Measurements from ENCODE around the gene CDK10.
"Not testable (repeated sequence)": the region's sequence is repeated elsewhere in the genome, so short reads cannot be mapped to it uniquely, and the experiment has no call there.

The CDK10 gene

DNA sequence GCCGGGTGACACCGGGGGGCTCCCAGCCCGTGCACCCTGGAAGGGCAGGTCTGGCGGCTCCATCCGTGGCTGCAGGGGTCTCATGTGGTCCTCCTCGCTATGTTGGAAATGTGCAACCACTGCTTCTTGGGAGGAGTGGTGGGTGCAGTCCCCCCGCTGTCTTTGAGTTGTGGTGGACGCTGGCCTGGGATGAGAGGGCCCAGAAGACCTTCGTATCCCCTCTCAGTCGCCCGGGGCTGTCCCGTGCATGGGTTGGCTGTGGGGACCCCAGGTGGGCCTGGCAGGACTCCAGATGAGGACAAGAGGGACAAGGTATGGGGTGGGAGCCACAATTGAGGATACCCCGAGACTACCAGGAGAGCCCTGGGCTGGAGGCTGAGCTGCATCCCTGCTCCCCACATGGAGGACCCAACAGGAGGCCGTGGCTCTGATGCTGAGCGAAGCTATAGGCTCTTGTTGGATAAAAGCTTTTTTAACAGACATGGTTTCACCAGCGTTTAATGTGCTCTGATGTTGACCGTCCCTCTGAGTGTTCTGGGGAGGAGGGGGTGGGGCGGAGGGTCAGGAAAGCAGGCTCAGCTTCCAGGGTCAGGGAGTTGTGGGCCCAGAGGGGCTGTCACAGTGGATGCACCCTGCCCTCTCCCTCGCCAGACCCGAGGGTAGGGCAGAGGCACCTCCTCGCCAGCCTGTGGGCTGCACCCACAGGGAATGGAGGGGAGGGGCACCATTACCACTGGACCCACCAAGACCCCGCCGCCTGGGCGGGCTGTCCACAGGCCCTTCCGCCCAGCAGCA lies 9.6 kb downstream of the CDK10 start:
- no peak for DNase-seq (ENCODE audit: low spot score)

DNA sequence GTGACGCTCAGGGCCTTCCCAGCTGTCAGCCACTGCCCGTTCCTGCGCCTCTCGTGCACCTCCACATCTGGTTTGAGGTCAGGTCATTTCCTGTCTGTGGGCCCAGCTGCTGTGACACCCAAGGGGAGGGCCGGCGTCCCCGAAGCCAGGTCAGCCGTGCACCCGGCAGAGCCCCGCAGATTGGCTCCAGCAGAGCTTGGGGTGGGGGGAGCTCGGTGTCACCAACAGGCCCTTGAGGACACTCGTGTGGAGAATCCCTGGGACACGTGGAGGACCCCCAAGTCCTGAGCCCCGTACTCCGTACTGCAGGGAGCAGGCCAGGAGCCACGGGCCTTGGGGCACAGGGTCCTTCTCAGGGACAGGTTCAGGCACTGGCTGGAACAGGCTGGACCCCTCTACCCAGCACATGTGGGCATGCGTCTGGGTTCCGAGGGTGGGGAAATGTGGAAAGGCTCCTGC lies 10.2 kb downstream of the CDK10 start:
- DNase-seq (ENCODE audit: low spot score) = no peak

DNA sequence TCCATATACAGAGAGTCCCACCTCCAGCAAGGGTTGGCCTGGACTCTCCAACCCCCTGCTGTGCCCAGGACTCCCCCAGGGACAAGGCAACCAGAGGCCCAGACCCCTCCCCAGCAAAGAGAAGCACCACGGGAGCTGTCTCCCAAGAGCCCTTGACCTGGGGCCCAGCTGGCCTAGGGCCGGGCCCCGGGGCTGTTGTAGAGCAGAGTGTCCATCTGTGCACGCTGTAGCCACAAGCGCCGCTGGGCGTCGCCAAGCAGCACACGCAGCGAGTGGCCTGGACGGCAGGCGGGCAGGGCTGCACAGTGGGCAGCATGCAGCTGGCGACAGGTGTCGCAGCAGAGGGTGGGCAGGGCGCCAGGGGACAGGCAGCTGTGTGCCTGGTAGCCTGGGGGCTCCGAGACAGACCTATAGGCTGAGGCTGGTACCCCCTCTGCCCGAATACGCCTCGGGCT lies 10.7 kb downstream of the CDK10 start:
- no peak for DNase-seq (ENCODE audit: low spot score)

DNA sequence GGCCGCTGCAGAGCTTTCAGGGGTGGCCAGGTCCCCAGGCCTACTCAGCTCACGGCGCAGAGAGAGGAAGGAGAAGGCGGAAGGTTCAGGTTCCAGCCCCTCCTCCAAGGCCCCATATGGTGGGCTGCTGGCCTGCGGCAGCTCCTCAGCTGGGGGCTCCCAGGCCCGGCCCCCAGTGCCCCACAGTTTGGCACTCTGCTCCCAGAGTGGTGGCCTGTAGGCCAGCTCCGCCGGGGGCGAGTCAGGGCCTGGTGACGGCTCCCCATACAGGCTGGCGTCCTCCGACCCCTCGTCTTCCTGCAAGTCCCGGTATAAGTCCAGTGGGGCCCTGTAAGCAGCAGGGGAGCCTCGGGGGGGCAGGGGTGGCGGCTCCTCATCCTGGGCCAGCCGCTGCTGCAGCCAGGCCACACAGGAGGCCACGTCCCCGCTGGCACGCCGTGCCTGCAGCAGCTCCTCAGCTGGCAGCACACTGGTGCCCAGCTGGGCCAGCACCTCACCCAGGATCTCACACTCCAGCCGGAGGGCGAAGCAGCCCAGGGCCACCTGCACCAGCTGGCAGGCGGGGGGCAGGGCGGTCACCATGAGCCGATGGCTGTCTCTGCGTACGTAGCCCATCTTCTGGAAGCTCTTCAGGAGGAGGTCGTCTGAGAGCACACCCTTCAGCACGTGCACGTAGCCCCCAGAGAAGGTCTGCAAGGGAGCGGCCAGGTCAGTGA lies 11.3 kb downstream of the CDK10 start:
- no peak for DNase-seq (ENCODE audit: low spot score)

DNA sequence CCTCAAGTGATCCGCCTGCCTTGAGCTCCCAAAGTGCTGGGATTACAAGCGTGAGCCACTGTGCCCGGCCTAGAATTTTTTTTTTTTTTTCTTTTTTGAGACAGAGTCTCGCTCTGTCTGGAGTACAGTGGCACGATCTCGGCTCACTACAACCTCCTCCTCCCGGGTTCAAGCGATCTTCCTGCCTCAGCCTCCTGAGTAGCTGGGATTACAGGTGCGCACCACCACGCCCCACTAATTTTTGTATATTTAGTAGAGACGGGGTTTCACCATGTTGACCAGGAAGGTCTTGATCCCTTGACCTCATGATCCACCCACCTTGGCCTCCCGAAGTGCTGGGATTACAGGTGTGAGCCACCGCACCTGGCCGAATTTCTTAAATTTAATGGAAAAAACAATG lies 12.2 kb downstream of the CDK10 start:
- DNase-seq (ENCODE audit: low spot score) = not testable (repeated sequence)

DNA sequence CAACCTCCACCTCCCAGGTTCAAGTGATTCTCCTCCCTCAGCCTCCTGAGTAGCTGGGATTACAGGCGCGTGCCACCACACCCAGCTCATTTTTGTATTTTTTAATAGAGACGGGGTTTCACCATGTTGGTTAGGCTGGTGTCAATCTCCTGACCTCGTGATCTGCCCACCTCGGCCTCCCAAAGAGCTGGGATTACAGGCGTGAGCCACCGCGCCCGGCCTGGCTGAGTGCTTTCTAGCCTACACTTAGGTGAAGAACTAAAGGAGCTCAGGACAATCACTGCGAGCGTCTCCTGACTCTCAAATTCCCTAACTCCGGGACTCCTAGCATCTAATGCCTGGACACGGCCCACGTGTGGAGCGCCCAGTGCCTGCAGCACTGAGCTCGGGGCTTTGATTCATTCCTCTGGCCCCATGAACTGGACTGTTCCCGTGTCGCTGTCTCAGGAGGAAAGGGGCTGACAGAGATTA lies 13.2 kb downstream of the CDK10 start:
- DNase-seq (ENCODE audit: low spot score) = not testable (repeated sequence)

DNA sequence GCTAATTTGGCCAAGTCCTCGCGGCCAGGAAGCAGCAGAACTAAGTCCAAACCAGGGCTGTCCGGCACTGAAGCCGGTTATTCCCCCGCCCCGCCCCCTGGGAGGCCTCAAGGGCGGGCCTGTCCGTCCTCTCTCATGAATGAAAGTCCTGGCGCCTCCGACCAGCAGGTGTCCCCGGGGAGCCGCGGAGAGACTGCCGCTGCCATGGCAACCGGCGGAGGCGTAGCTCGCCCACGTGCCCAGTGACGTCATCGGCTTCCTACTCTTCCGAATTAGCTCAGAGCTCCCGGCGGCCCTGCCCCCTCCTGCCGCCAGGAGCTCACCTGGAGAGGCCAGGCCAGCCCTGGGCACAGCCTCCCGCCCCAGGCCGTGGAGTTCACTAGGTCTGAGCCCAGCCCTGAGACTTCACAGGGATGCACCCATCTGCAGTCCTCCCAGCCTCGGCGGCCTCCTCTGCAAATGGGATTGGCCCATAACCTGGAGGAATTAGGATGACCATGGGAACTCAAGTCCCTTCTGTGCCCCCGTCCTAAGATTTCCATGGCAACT lies 13.7 kb downstream of the CDK10 start:
- DNase-seq (ENCODE audit: low spot score) = peak; percentile 98

DNA sequence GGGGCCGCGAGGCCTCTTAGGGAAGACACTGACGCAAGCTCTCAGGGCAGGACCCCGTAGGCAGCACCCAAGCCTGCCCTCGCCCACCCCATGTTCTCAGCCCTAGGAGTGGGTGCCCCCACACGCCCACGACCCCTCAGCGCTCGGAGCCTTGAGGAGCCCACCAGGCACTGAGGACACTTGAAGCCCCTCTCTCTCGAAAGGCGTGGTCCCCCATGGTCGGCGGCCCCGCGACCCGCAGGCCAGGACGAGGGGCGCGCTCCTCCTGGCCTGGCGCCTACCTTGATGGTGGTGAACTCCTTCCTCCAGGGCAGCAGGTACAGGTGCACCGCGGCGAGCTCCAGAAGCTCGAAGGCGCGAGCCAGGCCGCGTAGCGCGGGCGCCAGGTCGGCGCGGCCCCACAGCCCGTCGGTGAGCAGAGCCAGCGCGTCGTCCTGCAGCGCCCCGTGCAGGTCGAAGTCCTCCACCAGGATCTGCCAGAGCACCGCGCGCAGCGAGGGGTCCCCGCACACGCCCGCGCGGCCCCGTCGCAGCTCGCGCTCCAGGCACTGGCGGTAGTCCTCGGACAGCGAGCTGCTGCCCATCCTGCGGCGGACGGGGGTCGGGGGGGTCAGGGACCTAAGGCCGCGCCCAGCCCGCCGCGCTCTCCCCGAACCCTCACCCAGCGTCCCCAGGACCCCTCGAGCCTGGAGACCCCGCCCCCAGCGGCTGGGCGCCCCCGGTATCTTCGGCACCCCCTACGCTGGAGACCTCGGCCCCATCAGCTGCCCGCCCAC lies 14.3 kb downstream of the CDK10 start:
- no peak for DNase-seq (ENCODE audit: low spot score)

DNA sequence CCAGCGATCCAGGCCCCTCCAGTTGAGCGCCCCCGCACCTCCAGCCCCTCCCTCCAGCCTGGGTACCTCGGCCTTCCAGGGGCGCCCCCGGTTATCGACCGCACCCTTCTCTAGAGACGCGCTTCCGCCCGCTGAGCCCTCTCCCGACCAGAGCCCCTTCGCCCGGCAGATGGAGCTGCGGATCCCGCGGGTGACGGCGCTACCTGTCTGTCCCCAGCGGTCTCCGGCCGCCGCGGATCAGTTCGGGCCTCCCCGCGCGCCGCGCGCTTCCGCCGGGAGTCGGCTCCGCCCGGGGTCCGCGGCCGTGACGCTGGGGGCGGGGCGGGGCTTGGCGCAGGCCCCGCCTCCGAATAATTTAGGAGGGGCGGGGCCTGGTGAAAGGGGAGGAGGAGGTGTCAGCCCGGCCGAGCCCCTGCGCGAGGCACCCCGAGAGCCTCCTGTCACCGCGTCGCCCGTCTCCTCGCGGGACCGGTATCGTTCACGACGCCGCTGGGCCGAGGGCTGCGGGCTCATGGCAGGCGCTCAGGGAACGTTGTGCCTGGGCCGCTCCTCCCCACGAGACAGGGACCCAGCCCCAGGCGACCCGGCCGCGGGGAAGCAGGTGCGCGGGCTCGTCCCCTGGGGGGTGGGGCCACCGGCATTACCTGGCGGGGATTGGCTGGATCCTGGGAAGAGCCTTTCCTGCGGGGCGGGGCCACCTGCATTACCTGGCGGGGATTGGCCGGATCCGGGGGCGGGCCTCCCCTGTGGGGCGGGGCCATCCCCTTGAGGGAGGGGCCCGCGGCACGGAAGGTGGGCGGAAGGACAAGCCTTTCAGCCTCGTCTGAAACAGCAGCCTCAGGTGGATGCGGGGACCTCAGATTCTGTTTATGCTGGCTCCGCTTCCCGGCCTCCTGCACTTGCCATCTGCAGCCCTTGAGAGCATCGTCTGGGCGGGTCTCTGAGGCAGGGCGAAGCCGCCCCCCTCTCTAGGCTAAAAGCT lies 15.2 kb downstream of the CDK10 start, which contains the start of gene SPATA2L:
SPATA2L (minus strand) TSS at position 281 of the 982 bp plus-strand sequence. CDS start 473 bp downstream, outside the sequence.
- DNase-seq (ENCODE audit: low spot score) = peak; percentile 60

DNA sequence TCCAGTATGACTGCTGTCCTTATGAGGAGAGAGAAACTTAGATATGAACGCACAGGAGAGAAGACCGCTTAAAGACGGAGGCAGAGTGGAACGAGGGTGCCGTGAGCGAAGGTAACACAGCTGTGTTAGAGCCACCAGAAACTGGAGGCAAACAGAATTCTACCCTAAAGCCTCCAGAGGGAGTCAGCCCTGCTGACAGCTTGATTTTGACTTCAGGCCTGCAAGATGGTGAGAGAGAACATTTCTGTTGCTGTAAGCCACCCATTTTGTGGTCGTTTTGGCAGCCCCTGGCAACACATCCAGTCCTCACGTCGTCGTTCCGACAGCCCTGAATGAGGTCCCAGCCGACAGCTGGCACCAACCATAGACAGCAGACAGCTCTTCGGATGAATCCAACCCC lies 17.8 kb downstream of the CDK10 start:
- DNase-seq (ENCODE audit: low spot score) = no peak

DNA sequence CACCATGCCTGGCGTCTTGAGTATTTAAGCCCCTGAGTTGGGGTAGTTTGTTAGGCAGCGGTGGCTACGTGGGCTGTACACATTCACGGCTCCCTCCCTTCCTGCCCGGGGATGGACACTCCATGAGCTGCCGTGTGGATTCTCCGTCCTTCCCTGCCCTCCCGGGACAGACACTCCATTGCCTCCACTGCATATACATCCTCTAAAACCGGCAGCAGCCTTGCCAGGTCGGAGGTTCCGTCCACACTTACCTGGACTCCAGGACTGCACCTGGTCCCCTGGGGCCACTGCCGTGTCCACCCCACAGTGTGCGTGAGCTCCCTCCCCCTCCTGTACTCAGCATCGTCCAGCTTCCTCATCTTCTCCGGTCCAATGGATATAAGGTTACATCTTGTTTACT lies 18.5 kb downstream of the CDK10 start:
- DNase-seq (ENCODE audit: low spot score) = no peak

DNA sequence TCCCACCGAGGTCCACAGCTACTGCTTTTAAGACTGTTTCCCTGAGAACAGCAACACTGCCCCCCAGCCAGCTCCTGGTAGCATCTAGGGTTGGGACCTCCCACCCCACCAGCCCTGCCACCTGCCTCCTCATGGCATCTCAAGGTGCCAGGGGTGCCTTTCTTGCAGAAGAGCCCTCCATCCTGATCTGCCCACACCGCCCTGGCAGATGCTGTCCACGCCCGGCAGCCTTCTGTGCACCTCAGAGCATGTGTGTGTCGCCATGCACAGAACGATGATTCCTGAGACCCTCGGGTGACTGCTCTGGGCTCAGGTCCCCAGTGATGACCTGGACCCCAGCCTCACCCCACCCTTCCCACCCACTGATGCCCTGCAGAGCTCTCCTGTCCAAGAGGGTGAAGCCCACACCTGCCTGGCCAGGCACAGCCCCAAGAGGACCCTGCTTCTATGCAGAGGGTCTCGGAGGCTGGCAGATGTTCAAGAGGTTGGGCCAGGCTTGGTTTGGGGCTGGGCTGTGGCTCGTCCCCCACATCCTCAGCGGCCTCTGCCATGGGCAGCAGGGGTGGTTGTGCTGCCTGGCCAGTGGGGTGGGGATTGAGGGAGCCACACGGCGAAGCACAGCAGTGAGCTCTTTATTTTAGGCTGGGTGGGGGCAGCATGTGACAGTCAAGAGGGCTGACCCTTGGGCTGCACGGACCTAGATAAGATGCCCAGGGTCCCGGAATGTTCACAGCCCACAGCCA lies 20.2 kb downstream of the CDK10 start:
- no peak for DNase-seq (ENCODE audit: low spot score)

DNA sequence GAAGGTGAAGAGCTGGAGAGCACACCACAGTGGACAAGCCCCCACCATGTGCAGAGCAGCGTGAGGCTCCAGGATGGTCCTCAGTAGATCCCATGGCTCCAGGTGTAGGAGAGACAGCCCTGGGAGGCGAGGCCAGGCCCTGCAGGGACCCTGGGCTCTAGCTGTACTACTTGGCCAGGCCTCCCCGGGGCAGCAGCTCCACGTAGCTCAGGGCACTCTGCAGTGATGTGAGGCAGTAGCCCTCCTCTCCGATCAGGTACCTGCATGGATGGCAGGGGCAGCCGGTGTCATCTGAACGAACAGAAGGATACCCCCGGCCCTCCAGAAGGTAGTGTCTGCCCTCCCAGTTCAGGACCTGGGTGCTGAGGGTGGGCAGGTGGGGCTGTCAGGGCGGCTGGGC lies 21.2 kb downstream of the CDK10 start:
- DNase-seq (ENCODE audit: low spot score) = no peak

DNA sequence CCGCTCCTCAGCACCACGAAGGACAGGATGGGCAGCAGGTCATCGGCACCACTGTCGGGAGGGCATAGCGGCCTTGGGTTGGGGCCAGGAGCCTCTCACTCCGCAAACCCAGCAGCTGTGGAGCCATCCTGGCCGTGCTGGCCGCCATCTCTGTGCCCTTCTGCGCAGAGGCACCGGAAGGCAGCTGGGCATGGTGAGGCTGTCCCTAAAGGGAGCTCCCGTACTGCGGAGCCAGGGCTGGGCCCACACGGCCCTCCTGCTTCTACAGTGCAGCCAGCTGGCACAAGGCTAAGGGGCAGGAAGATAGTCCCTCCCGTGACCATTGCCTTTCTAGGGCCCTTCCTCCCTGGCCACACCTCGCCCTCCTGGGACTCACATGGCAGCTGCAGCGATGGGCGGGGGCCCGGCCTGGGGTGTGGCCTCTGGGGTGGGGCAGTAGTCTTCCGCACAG lies 22.0 kb downstream of the CDK10 start:
- no peak for DNase-seq (ENCODE audit: low spot score)

DNA sequence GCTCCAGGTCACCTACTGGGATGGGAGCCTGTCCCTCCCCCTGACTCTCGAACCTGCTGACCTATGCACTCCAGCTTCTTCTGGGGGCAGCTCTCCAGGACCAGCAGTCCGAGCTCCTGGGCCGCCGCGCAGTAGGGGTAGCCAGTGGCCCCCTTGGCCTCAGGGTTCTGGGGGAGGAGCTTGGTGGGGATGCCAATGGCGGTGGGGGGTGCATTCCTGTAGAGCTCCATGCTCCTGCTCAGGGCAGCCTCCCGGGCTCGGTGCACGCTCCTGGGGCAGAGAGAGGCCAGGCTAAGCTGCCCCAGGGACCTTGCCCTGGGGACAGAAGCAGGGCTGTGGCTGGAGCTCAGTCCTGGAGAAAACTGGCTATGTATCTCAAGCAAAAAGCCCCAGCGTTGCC lies 22.7 kb downstream of the CDK10 start:
- no peak for DNase-seq (ENCODE audit: low spot score)

DNA sequence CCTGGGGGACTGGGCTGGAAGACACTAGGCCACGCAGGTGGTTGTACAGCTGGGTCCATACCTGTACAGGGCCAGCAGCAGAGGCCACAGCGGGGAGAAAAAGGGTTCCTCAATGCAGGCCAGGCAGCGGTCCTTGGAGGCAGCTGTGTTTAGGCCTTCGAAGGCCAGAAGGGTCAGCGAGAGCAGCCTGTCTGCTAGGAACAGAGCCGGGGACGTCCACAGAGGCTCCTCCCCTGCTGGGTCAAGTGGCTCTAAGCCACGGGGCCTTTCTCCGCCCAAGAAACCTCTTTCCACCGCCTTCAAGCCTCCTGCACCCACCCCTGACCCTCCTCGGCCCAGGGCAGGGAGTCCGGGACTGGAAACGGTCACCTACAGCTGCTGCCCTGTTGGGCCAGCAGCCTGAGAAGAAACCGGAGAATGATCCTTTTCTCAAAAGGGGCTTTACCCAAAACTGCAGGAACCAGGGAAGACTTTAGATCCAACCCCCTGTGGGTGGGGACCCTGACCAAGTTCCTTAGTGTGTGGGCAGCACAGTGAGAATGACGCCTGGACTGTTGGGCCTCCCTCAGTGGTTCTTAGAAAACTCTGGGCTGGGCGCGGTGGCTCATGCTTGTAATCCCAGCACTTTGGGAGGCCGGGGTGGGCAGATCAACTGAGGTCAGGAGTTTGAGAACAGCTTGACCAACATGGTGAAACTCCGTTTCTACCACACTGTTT lies 23.4 kb downstream of the CDK10 start:
- DNase-seq (ENCODE audit: low spot score) = no peak

DNA sequence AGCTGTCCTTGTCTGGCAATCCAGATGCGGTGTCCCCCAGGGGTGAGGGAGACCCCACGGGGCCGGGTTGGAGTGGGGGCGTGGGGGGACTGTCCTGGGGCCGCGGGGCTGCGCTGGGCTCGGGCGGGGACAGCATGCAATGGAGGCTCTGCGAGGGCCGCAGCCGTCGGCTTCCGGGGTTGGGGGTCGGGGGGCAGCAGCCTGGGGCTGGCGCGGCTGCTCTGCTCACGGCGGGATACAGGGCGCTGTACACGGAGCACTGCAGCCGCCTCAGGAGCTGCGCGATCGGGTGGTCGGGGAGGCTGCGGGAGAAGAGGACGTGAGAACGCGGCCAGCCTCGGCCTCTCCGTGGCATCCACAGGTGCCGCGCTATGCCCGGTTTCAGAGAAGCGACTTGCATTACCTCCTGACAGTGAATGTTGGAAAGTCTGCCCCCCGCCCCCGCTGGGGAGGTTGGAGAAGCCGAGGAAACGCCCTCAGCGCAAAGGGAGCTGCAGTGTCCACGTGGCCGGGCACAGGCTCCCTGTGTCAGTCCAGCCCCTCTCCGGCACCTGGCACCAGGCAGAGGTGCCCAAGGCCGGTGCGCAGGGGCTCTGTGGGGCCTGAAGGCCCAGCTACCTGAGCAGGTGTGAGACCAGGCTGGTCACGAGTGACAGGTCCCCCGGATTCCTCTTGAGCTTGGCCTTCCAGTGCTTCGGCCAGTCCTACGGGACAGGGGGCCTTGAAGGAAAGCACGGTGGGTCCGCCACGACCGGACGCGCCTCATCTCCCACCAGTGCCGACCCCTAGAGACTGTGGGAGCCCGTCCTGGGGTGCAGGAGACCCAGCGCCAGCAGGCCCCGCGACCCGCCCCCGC lies 24.4 kb downstream of the CDK10 start:
- no peak for DNase-seq (ENCODE audit: low spot score)

DNA sequence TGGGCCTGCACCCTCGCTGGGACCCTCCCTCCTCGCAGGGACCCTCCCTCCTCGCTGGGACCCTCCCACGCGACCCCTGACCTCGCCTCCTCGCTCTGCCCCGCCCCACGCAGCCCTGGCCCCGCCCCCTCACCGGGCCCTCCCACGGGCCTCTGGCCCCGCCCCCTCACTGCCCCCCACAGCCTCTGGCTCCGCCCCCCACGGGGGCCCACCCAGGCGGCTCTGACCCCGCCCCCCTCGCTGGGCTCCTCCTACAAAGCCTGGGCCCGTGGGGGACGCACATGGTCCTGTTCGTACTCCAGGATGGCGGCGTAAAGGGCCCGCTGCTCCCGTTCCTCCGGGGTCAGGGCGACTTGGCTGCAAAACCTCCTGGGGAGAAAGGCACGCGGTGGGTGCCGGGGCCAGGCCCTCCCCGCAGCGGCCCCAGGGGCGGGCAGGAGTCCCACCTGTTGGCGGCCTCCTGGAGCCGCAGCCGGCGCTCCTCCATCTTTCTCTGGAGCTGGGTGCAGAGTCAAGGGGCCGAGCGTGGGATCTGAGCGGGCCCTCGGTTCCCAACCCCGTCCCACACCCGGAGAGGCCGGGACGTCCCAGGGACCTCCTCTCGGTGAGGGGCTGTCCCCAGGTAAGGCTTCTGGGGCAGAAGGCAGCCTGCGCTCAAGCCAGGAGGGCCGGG lies 25.2 kb downstream of the CDK10 start:
- no peak for DNase-seq (ENCODE audit: low spot score)
